ENCODE data around the gene CPB2.

CPB2 gene

GRCh38 chr13:46043647-46044046, 61.2 kb downstream of the CPB2 start:
- DNase-seq: no peak

DNA sequence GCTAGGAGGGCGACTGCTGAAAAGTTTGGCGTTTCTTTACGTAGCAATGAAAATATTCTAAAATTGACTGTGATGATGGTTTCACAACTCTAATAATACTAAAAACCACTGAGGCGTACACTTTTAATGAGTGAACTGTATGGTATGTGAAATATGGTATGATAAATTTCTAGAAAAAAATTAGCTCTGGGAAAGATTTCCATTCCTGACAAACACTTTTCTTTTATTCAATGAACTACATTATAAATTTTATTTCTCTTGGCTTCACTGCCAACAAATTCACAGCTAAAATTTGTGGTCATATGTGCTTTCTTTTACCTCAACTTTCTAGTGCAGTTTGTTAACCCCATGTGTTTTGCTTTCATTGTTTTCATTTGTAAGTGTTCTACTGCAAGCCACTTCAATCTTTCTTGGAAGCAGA, 63.4 kb downstream of the CPB2 start:
- no peak for DNase-seq

DNA sequence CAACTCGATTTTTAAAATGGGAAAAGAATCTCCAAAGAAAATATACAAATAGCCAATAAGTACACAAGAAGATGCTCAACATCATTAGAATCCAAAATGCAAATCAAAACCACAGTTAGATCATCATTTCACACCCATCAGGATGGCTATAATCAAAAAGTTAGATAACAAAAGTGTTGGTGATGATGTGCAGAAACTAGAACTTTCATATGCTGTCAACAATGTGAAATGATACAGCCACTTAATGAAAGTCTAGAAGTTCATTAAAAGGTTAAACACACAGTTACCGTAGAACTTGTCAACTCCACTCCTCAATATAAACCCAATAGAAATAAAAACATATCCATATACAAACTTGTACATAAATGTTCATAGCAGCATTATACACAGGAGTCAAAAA, 64.1 kb downstream of the CPB2 start:
- no peak for DNase-seq

GRCh38 chr13:46039411-46040182, 65.2 kb downstream of the CPB2 start:
- DNase-seq: no peak

DNA sequence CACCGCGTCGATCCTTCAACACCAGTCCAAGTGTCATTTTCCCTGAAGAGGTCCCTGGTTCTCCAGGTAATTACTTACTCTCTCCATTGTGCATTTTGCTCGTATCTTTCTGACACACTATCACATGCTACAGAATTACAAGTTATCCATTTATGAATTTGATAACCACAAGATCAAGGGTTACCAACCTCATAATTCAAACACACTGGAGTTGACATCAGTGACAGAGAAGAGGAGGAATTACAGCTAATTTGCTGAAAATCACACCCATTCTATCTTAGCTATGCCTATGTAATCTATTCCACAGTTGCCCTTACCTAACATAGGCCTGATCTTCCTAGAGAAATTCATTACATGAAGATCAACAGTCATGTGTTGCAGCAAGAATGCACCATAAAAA, 66.5 kb downstream of the CPB2 start:
- DNase-seq: no peak

DNA sequence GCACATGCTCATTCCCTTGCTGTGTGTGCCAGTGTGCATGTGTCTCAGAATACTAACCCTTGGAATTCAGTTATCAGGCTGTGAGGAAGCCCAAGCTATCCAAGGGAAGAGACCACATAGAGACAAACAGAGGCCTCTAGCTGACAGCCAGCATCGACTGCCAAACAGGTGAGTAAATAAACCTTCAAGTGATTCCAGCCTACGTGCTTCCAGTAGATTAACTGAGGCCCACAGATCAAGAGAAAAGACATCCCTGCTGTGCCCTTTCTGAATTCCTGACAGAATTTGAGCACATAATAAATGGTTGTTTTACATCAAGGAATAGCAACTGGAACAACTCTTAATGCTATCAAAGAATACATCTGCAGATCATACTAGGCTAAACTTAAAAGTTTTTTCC, 69.8 kb downstream of the CPB2 start:
- DNase-seq: no peak

- no peak for DNase-seq
Observed at GRCh38 chr13:46032341-46032740, 72.5 kb downstream of the CPB2 start.

GRCh38 chr13:46031581-46032263, 73.1 kb downstream of the CPB2 start:
- DNase-seq: no peak

- no peak for DNase-seq
Observed at GRCh38 chr13:46025157-46025556, 79.7 kb downstream of the CPB2 start.

DNA sequence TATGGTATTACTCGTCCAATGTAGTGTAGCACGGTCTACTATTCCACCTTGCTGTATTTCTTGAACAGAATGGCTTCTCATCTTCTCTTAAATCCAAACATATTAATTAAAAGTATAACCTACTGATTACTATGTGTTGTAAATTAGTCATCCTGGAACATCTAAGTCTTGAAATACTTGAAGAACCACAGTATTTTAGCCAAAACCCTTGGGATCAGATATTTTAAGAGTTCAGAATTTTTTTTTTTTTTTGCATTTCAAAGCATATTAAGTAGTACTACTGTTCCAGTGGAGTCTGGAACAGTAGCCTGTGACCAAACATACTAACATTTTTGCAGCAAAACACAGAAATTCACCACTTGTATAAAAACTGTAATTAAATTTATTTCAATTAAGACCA, 82.4 kb downstream of the CPB2 start:
- no peak for DNase-seq

GRCh38 chr13:46016216-46016615, 88.6 kb downstream of the CPB2 start:
- no peak for DNase-seq

DNA sequence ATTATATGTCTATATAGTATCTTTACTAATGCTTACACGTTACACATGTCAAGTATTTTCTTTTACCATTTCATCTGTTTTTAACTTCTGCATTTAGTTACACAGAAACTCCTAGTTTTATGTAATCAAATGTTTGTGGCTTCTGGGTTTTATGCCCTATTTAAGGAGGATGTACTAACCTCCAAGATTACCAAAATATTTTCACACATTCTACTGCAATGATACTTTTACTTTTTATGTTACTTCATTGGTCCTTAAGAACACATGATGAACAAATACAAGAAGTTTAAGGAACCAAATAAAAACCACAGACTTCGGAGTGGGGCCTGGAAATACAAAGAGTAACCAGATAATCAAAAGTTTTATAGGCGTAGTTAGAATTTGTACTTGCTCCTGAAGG, 89.5 kb downstream of the CPB2 start:
- DNase-seq: no peak

- DNase-seq: no peak
Observed at GRCh38 chr13:46012404-46012803, 92.4 kb downstream of the CPB2 start.

- peak; percentile 9 for DNase-seq
Observed at GRCh38 chr13:46010148-46010547, 94.7 kb downstream of the CPB2 start.

DNA sequence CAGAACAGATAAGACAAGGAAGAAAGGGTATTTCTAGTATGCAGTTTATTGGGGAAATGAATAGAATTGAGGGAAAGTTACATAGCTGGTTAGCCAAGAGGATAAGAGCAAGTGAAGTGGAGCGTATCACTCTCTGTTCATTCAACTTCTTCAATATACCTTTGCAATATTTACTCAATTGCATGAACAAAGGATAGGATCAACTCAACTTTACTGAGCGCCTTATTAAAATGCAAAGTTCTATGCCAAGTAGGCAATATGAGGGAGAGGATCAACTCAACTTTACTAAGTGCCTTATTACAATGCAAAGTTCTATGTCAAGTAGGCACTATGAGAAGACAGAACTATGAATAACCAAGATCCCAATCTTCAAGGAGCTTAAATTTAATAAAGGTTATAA, 96.2 kb downstream of the CPB2 start:
- no peak for DNase-seq

DNA sequence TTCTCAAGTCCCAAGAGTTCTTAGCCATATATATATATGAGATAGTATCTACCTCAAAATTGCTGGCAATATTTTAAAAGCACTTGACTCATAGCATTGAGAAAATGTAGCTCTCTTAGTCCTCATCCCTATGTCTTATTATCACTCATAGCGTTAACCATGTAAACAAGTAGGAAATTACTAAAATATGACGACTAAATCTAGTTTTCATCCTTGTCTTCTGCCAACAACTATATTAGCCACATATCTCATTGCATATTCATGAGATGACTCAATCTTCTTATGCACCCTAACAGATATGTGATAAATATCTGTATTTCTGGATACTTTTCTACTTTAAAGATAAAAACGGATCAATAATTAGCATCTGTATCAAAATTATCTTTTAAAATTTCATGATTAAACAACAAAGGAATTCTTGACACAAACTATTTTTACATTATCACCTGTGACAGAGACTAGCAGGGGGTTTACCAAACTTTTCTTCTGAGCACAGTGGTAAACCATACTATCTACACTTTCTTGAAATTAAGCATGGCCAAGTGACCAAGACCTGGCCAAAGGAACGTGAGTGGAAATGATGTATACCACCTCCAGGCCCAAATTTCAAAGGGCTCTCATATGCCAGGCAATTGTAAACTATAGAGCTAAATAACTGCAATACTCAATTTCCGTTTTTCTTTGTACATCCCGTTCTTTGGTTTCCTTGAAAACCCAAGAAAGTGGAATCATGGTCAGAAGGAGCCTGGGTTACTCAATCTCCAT, 98.0 kb downstream of the CPB2 start:
- DNase-seq: no peak

DNA sequence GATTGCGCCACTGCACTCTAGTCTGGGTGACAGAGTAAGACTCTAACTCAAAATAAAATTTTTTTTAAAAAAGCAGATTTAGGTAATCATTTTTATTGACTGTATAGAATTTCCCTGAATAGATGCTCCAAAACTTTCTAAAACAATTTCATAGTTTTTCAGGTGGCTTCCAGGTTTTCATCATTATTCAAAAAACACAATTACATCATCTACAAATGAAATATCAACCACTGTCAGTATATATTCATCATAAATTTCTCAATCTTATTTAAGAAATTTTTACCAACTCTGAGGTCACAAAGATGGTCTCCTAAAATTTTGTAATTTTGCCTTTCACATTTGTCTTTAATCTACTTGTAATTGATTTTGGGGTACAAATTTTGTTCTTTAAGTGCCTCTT, 100.3 kb downstream of the CPB2 start:
- DNase-seq: no peak
